Prostate gland (tissue), 2 donors: ENCODE data around the gene FEZF2. TPM values are rescaled to one million over a fixed set of nuclear protein-coding genes. Genes with fewer than 3 reads are reported as not detected.

Source experiments
- DNase-seq: peaks from one replicate; pipeline ENCODE4 v3.0.0-alpha.2; 2019; ENCODE audit warnings: low spot score
- H3K27ac ChIP-seq, 2 donors: fragments of 200-600 bp; sonication (generic); 2 replicates each; pipeline ENCODE4 v1.5.1; 2017 to 2019
- H3K27me3 ChIP-seq: fragments of 200-600 bp; sonication (generic); replicated peaks from 2 replicates; pipeline ENCODE4 v1.5.1; 2019; ENCODE audit not compliant: insufficient read depth
- H3K36me3 ChIP-seq, 2 donors: fragments of 200-600 bp; sonication (generic); 1 replicate in 1 of 2; 2 replicates in 1 of 2; pipeline versions ENCODE4 v1.5.1 to v1.8.1; 2017 to 2019
- H3K4me1 ChIP-seq: fragments of 200-600 bp; sonication (generic); replicated peaks from 2 replicates; pipeline ENCODE4 v1.5.1; 2019
- H3K4me3 ChIP-seq, 2 donors: fragments of 200-600 bp; sonication (generic); 2 replicates each; pipeline ENCODE4 v1.5.1; 2017 to 2019
- H3K9me3 ChIP-seq: fragments of 200-600 bp; sonication (generic); 2 replicates; pipeline ENCODE4 v1.5.1; 2017
- CTCF ChIP-seq, 4 experiments: fragments of 200-600 bp in 2 of 4; fragments of 450-650 bp in 2 of 4; sonication (generic) in 2 of 4; IDR thresholded peaks; 1 replicate in 3 of 4; 2 replicates in 1 of 4; pipeline ENCODE4 v1.5.1; 2016 to 2019; ENCODE audit warnings: antibody characterized with exemption in 4 of 4, mild to moderate bottlenecking in 2 of 4, moderate library complexity in 2 of 4
- POLR2A ChIP-seq: fragments of 450-650 bp; IDR thresholded peaks from one replicate; pipeline ENCODE4 v1.6.1; 2016; ENCODE audit warnings: antibody characterized with exemption, mild to moderate bottlenecking
- POLR2AphosphoS5 ChIP-seq: sonication (generic); formaldehyde crosslinking; IDR thresholded peaks from one replicate; pipeline ENCODE4 v1.6.1; 2017; ENCODE audit warnings: antibody characterized with exemption
- WGBS: methylation state at CpG from one replicate; pipeline ENCODE4 v1.1.5; 2018; 5-methylcytosine and 5-hydroxymethylcytosine counted together
- intact Hi-C: fragments of 100-400 bp; cut with DNase I; formaldehyde crosslinking; loops from one replicate; pipeline ENCODE4 v1.14.2; 2022
- total RNA-seq, 2 donors: library from RNA; depleted of rRNA; stranded (reverse); fragments of >200 nt; gene quantifications; one replicate each; pipeline ENCODE4 v1.1.0, GENCODE V29; 2016

FEZF2 gene
- total RNA-seq, 2 donors from 2014 or later, result 0.62 TPM; not detected in 1

GRCh38 chr3:62368290-62368704 lies 5.1 kb downstream of the FEZF2 start:
- no peak for DNase-seq
- WGBS, result 4% methylated on average over 19 of the region's 19 CpGs
- intact Hi-C loops, result no loop called here
- H3K36me3 ChIP-seq, result no peaks in the 10 kb centered on the region
- no peak overlapping the region for H3K4me3 ChIP-seq
- H3K4me1 ChIP-seq, result peaks cover 3% of the 10 kb centered on the region
- H3K9me3 ChIP-seq, result no peaks in the 10 kb centered on the region
- peaks cover 52% of the 10 kb centered on the region for H3K27me3 ChIP-seq
- no peak overlapping the region for H3K27ac ChIP-seq
- TF ChIP-seq POLR2A (no peak), POLR2AphosphoS5 (no peak), CTCF (IDR thresholded peaks at IDR 0.05) (no peak)

GRCh38 chr3:62367763-62368195 lies 5.6 kb downstream of the FEZF2 start:
- 6% methylated on average over 25 of the region's 25 CpGs for WGBS
- no peak overlapping the region for H3K27ac ChIP-seq
- no peak for DNase-seq
- intact Hi-C loops, result no loop called here
- H3K4me1 ChIP-seq, result peaks cover 2% of the 10 kb centered on the region
- peaks cover 49% of the 10 kb centered on the region for H3K27me3 ChIP-seq
- no peaks in the 10 kb centered on the region for H3K9me3 ChIP-seq
- H3K36me3 ChIP-seq, result no peaks in the 10 kb centered on the region
- TF ChIP-seq POLR2AphosphoS5 (no peak), POLR2A (no peak), CTCF (IDR thresholded peaks at IDR 0.05) (no peak)
- H3K4me3 ChIP-seq, result no peak overlapping the region

- Histone ChIP-seq H3K4me3 (no peak overlapping the region), H3K27ac (no peak overlapping the region), H3K4me1 (no peaks in the 10 kb centered on the region), H3K36me3 (no peaks in the 10 kb centered on the region), H3K27me3 (peaks cover 33% of the 10 kb centered on the region), H3K9me3 (no peaks in the 10 kb centered on the region)
- WGBS, result 35% methylated on average over 4 of the region's 4 CpGs
- no peak for DNase-seq
- TF ChIP-seq POLR2A (no peak), CTCF (IDR thresholded peaks at IDR 0.05) (no peak), POLR2AphosphoS5 (no peak)
- intact Hi-C loops, result no loop called here
These were observed 7.2 kb downstream of the FEZF2 start for GRCh38 chr3:62366126-62366484.

GRCh38 chr3:62365391-62366125 lies 7.8 kb downstream of the FEZF2 start:
- no peak for TF ChIP-seq POLR2A
- no peak for TF ChIP-seq POLR2AphosphoS5
- no peak for TF ChIP-seq CTCF (IDR thresholded peaks at IDR 0.05)
- Histone ChIP-seq H3K27me3 (peaks cover 27% of the 10 kb centered on the region), H3K9me3 (no peaks in the 10 kb centered on the region), H3K36me3 (no peaks in the 10 kb centered on the region), H3K27ac (no peak overlapping the region), H3K4me1 (no peaks in the 10 kb centered on the region), H3K4me3 (no peak overlapping the region)
- WGBS, result 29% methylated on average over 16 of the region's 16 CpGs
- DNase-seq, result no peak
- intact Hi-C loops, result no loop called here

GRCh38 chr3:62364191-62364590 lies 9.2 kb downstream of the FEZF2 start:
- DNase-seq, result no peak
- no peak overlapping the region for H3K4me3 ChIP-seq
- no peaks in the 10 kb centered on the region for H3K9me3 ChIP-seq
- H3K27ac ChIP-seq, result no peak overlapping the region
- H3K4me1 ChIP-seq, result no peaks in the 10 kb centered on the region
- H3K36me3 ChIP-seq, result no peaks in the 10 kb centered on the region
- intact Hi-C loops, result no loop called here
- TF ChIP-seq POLR2A, result no peak
- H3K27me3 ChIP-seq, result peaks cover 15% of the 10 kb centered on the region
